ENCODE results near the gene DNAH14. TPM values are rescaled to one million over a fixed set of nuclear protein-coding genes. Genes with fewer than 3 reads are reported as not detected.

Gene DNAH14
- total and polyA plus RNA-seq, 9 of the 15 experiments (the other 6 are each of a cell fraction or from before 2014, with no cell fraction given), result 58.4 to 142 (median 98.4) TPM

- no peak for TF ChIP-seq ZNF436 (CRISPR knock-in tag; IDR thresholded peaks at IDR 0.05)
- peak; percentile 72; the same call in 1 of the 2 replicates for TF ChIP-seq SNIP1 (IDR thresholded peaks at IDR 0.05; ENCODE audit: low read depth)
- TF ChIP-seq FOXJ3 (CRISPR knock-in tag; IDR thresholded peaks at IDR 0.05), result no peak
- TF ChIP-seq FUS (optimal IDR thresholded peaks at IDR 0.05; ENCODE audit: low read depth, low read length), result no peak
- TF ChIP-seq, protein P1, sequence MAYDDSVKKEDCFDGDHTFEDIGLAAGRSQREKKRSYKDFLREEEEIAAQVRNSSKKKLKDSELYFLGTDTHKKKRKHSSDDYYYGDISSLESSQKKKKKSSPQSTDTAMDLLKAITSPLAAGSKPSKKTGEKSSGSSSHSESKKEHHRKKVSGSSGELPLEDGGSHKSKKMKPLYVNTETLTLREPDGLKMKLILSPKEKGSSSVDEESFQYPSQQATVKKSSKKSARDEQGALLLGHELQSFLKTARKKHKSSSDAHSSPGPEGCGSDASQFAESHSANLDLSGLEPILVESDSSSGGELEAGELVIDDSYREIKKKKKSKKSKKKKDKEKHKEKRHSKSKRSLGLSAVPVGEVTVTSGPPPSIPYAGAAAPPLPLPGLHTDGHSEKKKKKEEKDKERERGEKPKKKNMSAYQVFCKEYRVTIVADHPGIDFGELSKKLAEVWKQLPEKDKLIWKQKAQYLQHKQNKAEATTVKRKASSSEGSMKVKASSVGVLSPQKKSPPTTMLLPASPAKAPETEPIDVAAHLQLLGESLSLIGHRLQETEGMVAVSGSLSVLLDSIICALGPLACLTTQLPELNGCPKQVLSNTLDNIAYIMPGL (CRISPR knock-in tag; IDR thresholded peaks at IDR 0.05), result 0 out of 2 replicates have a peak, but pooled peaks have one; percentile 13
- TF ChIP-seq ETS1 (conservative IDR thresholded peaks at IDR 0.05; ENCODE audit: control insufficient read depth, low read depth, low read length), result no peak; the same call in 1 of the 2 replicates
- TF ChIP-seq BRD4 (IDR thresholded peaks at IDR 0.05), result 0 out of 2 replicates have a peak, but pooled peaks have one; percentile 12
- TF ChIP-seq, protein P2, sequence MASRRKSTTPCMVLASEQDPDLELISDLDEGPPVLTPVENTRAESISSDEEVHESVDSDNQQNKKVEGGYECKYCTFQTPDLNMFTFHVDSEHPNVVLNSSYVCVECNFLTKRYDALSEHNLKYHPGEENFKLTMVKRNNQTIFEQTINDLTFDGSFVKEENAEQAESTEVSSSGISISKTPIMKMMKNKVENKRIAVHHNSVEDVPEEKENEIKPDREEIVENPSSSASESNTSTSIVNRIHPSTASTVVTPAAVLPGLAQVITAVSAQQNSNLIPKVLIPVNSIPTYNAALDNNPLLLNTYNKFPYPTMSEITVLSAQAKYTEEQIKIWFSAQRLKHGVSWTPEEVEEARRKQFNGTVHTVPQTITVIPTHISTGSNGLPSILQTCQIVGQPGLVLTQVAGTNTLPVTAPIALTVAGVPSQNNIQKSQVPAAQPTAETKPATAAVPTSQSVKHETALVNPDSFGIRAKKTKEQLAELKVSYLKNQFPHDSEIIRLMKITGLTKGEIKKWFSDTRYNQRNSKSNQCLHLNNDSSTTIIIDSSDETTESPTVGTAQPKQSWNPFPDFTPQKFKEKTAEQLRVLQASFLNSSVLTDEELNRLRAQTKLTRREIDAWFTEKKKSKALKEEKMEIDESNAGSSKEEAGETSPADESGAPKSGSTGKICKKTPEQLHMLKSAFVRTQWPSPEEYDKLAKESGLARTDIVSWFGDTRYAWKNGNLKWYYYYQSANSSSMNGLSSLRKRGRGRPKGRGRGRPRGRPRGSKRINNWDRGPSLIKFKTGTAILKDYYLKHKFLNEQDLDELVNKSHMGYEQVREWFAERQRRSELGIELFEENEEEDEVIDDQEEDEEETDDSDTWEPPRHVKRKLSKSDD (conservative IDR thresholded peaks at IDR 0.05; ENCODE audit: low read length), result no peak; the same call in 1 of the 2 replicates
- no peak for TF ChIP-seq FIP1L1 (IDR thresholded peaks at IDR 0.05; ENCODE audit: low read depth, low read length, poor library complexity, severe bottlenecking)
- TF ChIP-seq SMAD3 (CRISPR knock-in tag; conservative IDR thresholded peaks at IDR 0.05), result no peak
- TF ChIP-seq CTCF (IDR thresholded peaks at IDR 0.05 in 2 of 3, conservative IDR thresholded peaks at IDR 0.05 in 1 of 3; ENCODE audit: insufficient read depth in 2 of 3, low read depth in 1 of 3, low read length in 3 of 3), result no peak
- TF ChIP-seq MXI1 (IDR thresholded peaks at IDR 0.05; ENCODE audit: low read depth, low read length), result 0 out of 2 replicates have a peak, but pooled peaks have one; percentile 38
- TF ChIP-seq CBX8 (IDR thresholded peaks at IDR 0.05; ENCODE audit: borderline replicate concordance, extremely low read depth, low read depth, low read length, poor library complexity, severe bottlenecking), result no peak
- TF ChIP-seq SNRNP70 (optimal IDR thresholded peaks at IDR 0.05; ENCODE audit: low read depth, low read length), result no peak
- no peak; the same call in 1 of the 2 replicates for TF ChIP-seq JUN (IDR thresholded peaks at IDR 0.05; ENCODE audit: borderline replicate concordance, low read depth, low read length)
- TF ChIP-seq JUN (CRISPR knock-in tag; IDR thresholded peaks at IDR 0.05; ENCODE audit: borderline replicate concordance), result no peak
- TF ChIP-seq BCOR (IDR thresholded peaks at IDR 0.05), result peak; percentile 51
- no peak for TF ChIP-seq EWSR1 (IDR thresholded peaks at IDR 0.05; ENCODE audit: borderline replicate concordance, low read depth, partially characterized antibody)
These were observed 498.8 kb downstream of the DNAH14 start (continued) for GRCh38 chr1:225428068-225428880.

Data from K562 (cell line).